Liver (tissue), 9 donors: ENCODE results near the gene PDILT. TPM values are rescaled to one million over a fixed set of nuclear protein-coding genes. Genes with fewer than 3 reads are reported as not detected.
"Not testable (repeated sequence)": the region's sequence is repeated elsewhere in the genome, so short reads cannot be mapped to it uniquely, and the experiment has no call there.

Experiments used
- DNase-seq: peaks from one replicate; pipeline ENCODE4 v3.0.0-alpha.2; 2017; ENCODE audit warnings: low spot score
- H3K27ac ChIP-seq, 2 donors: one replicate each; pipeline ENCODE4 v1.7.0; 2013; ENCODE audit warnings: inconsistent platforms in 2 of 2, low read length in 2 of 2, control low read depth in 1 of 2, low read depth in 1 of 2, mild to moderate bottlenecking in 1 of 2
- H3K27me3 ChIP-seq, 4 donors: one replicate each; pipeline versions ENCODE4 v1.6.1 to v1.7.0; 2013; ENCODE audit warnings: low read length in 3 of 4, inconsistent platforms in 1 of 4, mild to moderate bottlenecking in 1 of 4, moderate library complexity in 1 of 4; ENCODE audit not compliant: control insufficient read depth in 4 of 4, insufficient read depth in 4 of 4
- H3K36me3 ChIP-seq, 4 donors: one replicate each; pipeline versions ENCODE4 v1.6.1 to v1.7.0; 2013; ENCODE audit warnings: low read length in 3 of 4, mild to moderate bottlenecking in 3 of 4, low read depth in 1 of 4, moderate library complexity in 1 of 4; ENCODE audit not compliant: control insufficient read depth in 4 of 4, insufficient read depth in 3 of 4
- H3K4me1 ChIP-seq, 4 donors: one replicate each; pipeline versions ENCODE4 v1.6.1 to v1.7.0; 2013; ENCODE audit warnings: low read length in 3 of 4, mild to moderate bottlenecking in 3 of 4, moderate library complexity in 1 of 4; ENCODE audit not compliant: control insufficient read depth in 4 of 4, insufficient read depth in 4 of 4
- H3K4me3 ChIP-seq, 3 donors: one replicate each; pipeline versions ENCODE4 v1.6.1 to v1.7.0; 2013; ENCODE audit warnings: low read length in 3 of 3, control low read depth in 1 of 3, low read depth in 1 of 3, mild to moderate bottlenecking in 1 of 3
- H3K9ac ChIP-seq, 2 donors: one replicate each; pipeline ENCODE4 v1.7.0; 2013; ENCODE audit warnings: low read length in 2 of 2, mild to moderate bottlenecking in 2 of 2, moderate library complexity in 2 of 2, control low read depth in 1 of 2, low read depth in 1 of 2
- H3K9me3 ChIP-seq, 4 donors: one replicate each; pipeline versions ENCODE4 v1.6.1 to v1.7.0; 2013; ENCODE audit warnings: low read length in 3 of 4; ENCODE audit not compliant: control insufficient read depth in 4 of 4
- FOXA1 ChIP-seq: IDR thresholded peaks from 2 replicates; pipeline ENCODE4 v1.6.1; 2016; ENCODE audit warnings: antibody characterized with exemption
- FOXA2 ChIP-seq: IDR thresholded peaks from 2 replicates; pipeline ENCODE4 v1.6.1; 2016; ENCODE audit warnings: antibody characterized with exemption
- GABPA ChIP-seq, 2 donors: IDR thresholded peaks in 1 of 2; conservative IDR thresholded peaks in 1 of 2; 2 replicates each; pipeline ENCODE4 v1.6.1; 2016; ENCODE audit warnings: antibody characterized with exemption in 2 of 2, mild to moderate bottlenecking in 1 of 2, moderate library complexity in 1 of 2
- HNF4A ChIP-seq, 2 donors: conservative IDR thresholded peaks; 2 replicates each; pipeline ENCODE4 v1.6.1; 2016; ENCODE audit warnings: antibody characterized with exemption in 2 of 2, mild to moderate bottlenecking in 2 of 2
- HNF4G ChIP-seq: IDR thresholded peaks from 2 replicates; pipeline ENCODE4 v1.6.1; 2016; ENCODE audit warnings: antibody characterized with exemption
- JUND ChIP-seq, 2 donors: IDR thresholded peaks; 2 replicates each; pipeline ENCODE4 v1.6.1; 2016; ENCODE audit warnings: antibody characterized with exemption in 2 of 2
- NR2F2 ChIP-seq: IDR thresholded peaks from 2 replicates; pipeline ENCODE4 v1.6.1; 2016; ENCODE audit warnings: antibody characterized with exemption
- RAD21 ChIP-seq, 2 donors: IDR thresholded peaks; 2 replicates each; pipeline ENCODE4 v1.6.1; 2016; ENCODE audit warnings: antibody characterized with exemption in 2 of 2, mild to moderate bottlenecking in 2 of 2
- RXRA ChIP-seq, 2 donors: IDR thresholded peaks; 2 replicates each; pipeline ENCODE4 v1.6.1; 2017 to 2018; ENCODE audit warnings: antibody characterized with exemption in 2 of 2, mild to moderate bottlenecking in 1 of 2
- SP1 ChIP-seq: IDR thresholded peaks from 2 replicates; pipeline ENCODE4 v1.6.1; 2018; ENCODE audit warnings: antibody characterized with exemption, mild to moderate bottlenecking
- TAF1 ChIP-seq: conservative IDR thresholded peaks from 2 replicates; pipeline ENCODE4 v1.6.1; 2016; ENCODE audit warnings: antibody characterized with exemption, mild to moderate bottlenecking
- YY1 ChIP-seq: IDR thresholded peaks from 2 replicates; pipeline ENCODE4 v1.6.1; 2016; ENCODE audit warnings: antibody characterized with exemption, mild to moderate bottlenecking
- WGBS: extraction: QIAGEN DNeasy Blood & Tissue Kit; methylation state at CpG from one replicate; pipeline ENCODE4 v1.1.7; 2013; 5-methylcytosine and 5-hydroxymethylcytosine counted together
- polyA plus RNA-seq, 2 donors: library from polyadenylated mRNA; stranded (reverse) in 1 of 2; unstranded in 1 of 2; fragments of 200-250 nt in 1 of 2; fragments of >200 nt in 1 of 2; fragmentation: Nextera tagmentation in 1 of 2; extraction: Ambion mirVana in 1 of 2; gene quantifications; one replicate each; pipeline versions ENCODE4 v1.2.1 to v1.2.3, GENCODE V29; 2013 to 2015
- total RNA-seq, 2 donors: library from RNA; depleted of rRNA; stranded (reverse); fragments of >200 nt; gene quantifications; one replicate each; pipeline ENCODE4 v1.2.3, GENCODE V29; 2014
- TF ChIP-seq, protein P1 (sequence below): IDR thresholded peaks from 2 replicates; pipeline ENCODE4 v1.6.1; 2016; ENCODE audit warnings: antibody characterized with exemption
- TF ChIP-seq, protein P2 (sequence below): IDR thresholded peaks from 2 replicates; pipeline ENCODE4 v1.6.1; 2016; ENCODE audit warnings: antibody characterized with exemption
- donor health status: healthy.
- donor health status: healthy.
- donor health status: healthy.
- donor health status: healthy.
- donor health status: healthy.

Gene PDILT
- total and polyA plus RNA-seq, 4 donors = not detected

- H3K27ac ChIP-seq = peak overlapping the region in 1 of 2 donors; percentile 7
- H3K9ac ChIP-seq = no peak overlapping the region
- TF ChIP-seq SP1 (no peak), YY1 (no peak), TAF1 (no peak)
- 57% methylated on average over 11 of the region's 11 CpGs for WGBS
- peaks cover 2 to 35% (median 13%) of the 10 kb centered on the region in 4 donors for H3K4me1 ChIP-seq
- no peak for DNase-seq
- peaks cover 0 to 5% (median 3%) of the 10 kb centered on the region in 4 donors for H3K36me3 ChIP-seq
- H3K9me3 ChIP-seq = no peaks in the 10 kb centered on the region
- no peak overlapping the region for H3K4me3 ChIP-seq
- no peaks in the 10 kb centered on the region for H3K27me3 ChIP-seq
Measured at GRCh38 chr16:20430948-20431347, 26.4 kb upstream of the PDILT start.

GRCh38 chr16:20430480-20430879 is 25.9 kb upstream of the PDILT start:
- Histone ChIP-seq H3K4me1 (peaks cover 2 to 38% (median 14%) of the 10 kb centered on the region in 4 donors), H3K9ac (peak overlapping the region in 1 of 2 donors; percentile 12)
- 97% methylated on average over 1 of the region's 1 CpG for WGBS
- not testable (repeated sequence) for DNase-seq, H3K9me3 ChIP-seq, H3K4me3 ChIP-seq, H3K27me3 ChIP-seq, H3K27ac ChIP-seq, H3K36me3 ChIP-seq

- 91% methylated on average over 7 of the region's 7 CpGs for WGBS
- H3K4me1 ChIP-seq = peaks cover 2 to 39% (median 15%) of the 10 kb centered on the region in 4 donors
- not testable (repeated sequence) for H3K27me3 ChIP-seq, H3K9me3 ChIP-seq, DNase-seq, H3K36me3 ChIP-seq, H3K4me3 ChIP-seq, H3K9ac ChIP-seq
- peak overlapping the region in 1 of 2 donors; percentile 42 for H3K27ac ChIP-seq
Measured at GRCh38 chr16:20429499-20429898, 25.0 kb upstream of the PDILT start.

GRCh38 chr16:20427401-20427797 is 22.9 kb upstream of the PDILT start:
- not testable (repeated sequence) for H3K27me3 ChIP-seq, H3K36me3 ChIP-seq, H3K4me3 ChIP-seq, DNase-seq, H3K9me3 ChIP-seq
- Histone ChIP-seq H3K9ac (peak overlapping the region in 1 of 2 donors; percentile 31), H3K4me1 (peaks cover 4 to 55% (median 29%) of the 10 kb centered on the region in 4 donors), H3K27ac (peak overlapping the region; percentile 26 to 80)
- WGBS = 54% methylated on average over 2 of the region's 2 CpGs
- peak; percentile 1 for TF ChIP-seq YY1

DNA sequence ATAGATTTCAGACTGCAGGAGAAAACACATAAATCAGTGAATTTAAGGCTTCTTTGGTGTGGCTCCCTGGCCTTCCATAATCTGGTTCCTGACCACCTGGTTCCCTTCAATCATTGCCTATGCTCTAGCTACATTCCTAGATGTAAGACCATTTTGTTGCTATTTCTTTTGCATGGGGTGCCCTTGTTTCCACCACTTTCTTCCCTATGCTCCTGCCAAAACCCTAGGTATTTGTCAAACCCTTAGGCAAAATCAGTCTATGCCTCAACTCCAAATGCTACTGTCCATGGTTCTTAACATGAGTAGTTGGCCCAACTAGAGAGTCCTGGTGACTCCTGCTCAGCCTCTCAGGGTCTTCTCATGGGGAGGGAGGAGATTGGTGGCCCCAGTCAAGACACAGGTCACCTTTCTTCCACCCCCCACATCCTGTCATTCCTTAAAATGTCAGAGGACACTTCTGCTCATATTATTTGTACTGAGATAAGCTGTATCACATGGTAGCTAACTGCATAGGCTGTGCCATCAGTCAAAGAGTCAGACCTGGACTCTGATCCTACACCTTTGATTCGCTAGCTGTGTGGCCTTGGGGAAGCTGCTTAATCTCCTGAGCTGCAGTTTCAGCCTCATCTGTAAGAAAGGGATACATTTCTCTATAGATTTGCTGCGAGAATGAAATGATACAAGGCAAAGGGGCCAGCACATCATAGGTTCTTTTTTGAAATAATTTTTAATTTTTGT is 19.8 kb upstream of the PDILT start:
- peak overlapping the region; percentile 80 to 91 for H3K27ac ChIP-seq
- WGBS = 54% methylated on average over 2 of the region's 2 CpGs
- peaks cover 4 to 42% (median 23%) of the 10 kb centered on the region in 4 donors for H3K4me1 ChIP-seq
- no peaks in the 10 kb centered on the region for H3K9me3 ChIP-seq
- peaks cover 0 to 4% (median 2%) of the 10 kb centered on the region in 4 donors for H3K36me3 ChIP-seq
- no peak overlapping the region for H3K4me3 ChIP-seq
- no peak for DNase-seq
- no peaks in the 10 kb centered on the region for H3K27me3 ChIP-seq
- H3K9ac ChIP-seq = peak overlapping the region in 1 of 2 donors; percentile 22
- TF ChIP-seq RXRA (IDR thresholded peaks at IDR 0.05) (peak; percentile 54 to 76), YY1 (no peak), FOXA1 (no peak), NR2F2 (no peak), GABPA (IDR thresholded peaks at IDR 0.05 in 1 of 2, conservative IDR thresholded peaks at IDR 0.05 in 1 of 2) (no peak), HNF4A (conservative IDR thresholded peaks at IDR 0.05) (peak; percentile 89 to 90), TAF1 (no peak), SP1 (peak; percentile 74), RAD21 (IDR thresholded peaks at IDR 0.05) (peak; percentile 23 to 36), HNF4G (peak; percentile 81), FOXA2 (no peak), JUND (IDR thresholded peaks at IDR 0.05) (no peak)
- TF ChIP-seq, protein P1, sequence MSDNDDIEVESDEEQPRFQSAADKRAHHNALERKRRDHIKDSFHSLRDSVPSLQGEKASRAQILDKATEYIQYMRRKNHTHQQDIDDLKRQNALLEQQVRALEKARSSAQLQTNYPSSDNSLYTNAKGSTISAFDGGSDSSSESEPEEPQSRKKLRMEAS = no peak
- TF ChIP-seq, protein P2, sequence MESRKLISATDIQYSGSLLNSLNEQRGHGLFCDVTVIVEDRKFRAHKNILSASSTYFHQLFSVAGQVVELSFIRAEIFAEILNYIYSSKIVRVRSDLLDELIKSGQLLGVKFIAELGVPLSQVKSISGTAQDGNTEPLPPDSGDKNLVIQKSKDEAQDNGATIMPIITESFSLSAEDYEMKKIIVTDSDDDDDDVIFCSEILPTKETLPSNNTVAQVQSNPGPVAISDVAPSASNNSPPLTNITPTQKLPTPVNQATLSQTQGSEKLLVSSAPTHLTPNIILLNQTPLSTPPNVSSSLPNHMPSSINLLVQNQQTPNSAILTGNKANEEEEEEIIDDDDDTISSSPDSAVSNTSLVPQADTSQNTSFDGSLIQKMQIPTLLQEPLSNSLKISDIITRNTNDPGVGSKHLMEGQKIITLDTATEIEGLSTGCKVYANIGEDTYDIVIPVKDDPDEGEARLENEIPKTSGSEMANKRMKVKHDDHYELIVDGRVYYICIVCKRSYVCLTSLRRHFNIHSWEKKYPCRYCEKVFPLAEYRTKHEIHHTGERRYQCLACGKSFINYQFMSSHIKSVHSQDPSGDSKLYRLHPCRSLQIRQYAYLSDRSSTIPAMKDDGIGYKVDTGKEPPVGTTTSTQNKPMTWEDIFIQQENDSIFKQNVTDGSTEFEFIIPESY = peak; percentile 52
